Eye (tissue), 1 donor: ENCODE results near the gene PXYLP1.

Experiments used
- DNase-seq: peaks from one replicate; pipeline ENCODE4 v3.0.0-alpha.2; 2015

PXYLP1 gene

DNA sequence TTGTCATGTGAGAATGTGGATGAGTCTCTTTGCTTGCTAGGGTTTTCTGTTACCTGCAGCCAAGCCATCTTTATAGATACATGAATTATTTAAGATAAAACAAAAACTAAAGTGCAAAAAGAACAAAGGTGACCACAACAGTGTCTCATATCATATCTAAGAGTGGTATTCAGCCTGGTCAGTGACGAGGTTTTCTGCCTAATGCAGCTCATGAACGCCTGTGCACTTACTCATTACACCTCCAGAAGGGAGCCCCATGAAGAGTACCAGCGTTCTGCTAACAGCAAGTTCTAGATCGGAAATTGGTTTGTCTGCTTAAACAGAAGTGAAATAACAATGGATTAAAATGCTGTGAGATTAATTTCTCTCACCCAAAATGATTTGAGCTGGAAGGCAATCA, 19.2 kb downstream of the PXYLP1 start:
- DNase-seq: no peak

DNA sequence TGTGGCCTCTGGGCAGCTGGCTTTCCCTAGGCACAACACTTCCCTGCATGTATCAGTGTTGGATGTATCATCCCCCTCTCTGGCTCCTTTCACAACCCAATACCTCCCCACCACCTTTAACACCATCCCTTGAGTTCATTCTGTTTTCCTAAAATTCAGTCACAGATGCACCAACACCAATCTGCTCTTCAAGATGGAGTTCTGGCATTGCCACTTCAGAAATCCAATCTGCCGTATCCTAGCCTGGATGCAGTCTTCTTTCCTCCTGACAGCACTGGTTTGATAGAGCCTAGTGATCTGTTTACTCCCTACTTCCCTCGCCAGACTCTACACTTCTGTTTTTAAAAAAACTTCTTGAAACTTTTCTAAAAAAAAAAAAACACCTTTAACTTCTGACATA, 21.7 kb downstream of the PXYLP1 start:
- no peak for DNase-seq

DNA sequence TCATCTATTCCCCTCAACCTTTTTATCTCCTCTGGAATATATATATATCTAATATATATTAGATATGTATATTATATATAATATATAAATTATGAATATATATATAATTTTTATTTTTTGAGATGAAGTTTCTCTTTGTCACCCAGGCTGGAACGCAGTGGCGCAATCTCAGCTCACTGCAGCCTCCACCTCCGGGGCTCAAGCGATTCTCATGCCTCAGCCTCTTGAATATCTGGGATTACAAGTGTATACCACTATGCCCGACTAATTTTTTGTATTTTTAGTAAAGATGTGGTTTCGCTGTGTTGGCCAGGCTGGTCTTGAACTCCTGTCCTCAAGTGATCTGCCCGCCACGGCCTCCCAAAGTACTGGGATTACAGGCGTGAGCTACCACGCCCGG, 22.2 kb downstream of the PXYLP1 start:
- DNase-seq: no peak

DNA sequence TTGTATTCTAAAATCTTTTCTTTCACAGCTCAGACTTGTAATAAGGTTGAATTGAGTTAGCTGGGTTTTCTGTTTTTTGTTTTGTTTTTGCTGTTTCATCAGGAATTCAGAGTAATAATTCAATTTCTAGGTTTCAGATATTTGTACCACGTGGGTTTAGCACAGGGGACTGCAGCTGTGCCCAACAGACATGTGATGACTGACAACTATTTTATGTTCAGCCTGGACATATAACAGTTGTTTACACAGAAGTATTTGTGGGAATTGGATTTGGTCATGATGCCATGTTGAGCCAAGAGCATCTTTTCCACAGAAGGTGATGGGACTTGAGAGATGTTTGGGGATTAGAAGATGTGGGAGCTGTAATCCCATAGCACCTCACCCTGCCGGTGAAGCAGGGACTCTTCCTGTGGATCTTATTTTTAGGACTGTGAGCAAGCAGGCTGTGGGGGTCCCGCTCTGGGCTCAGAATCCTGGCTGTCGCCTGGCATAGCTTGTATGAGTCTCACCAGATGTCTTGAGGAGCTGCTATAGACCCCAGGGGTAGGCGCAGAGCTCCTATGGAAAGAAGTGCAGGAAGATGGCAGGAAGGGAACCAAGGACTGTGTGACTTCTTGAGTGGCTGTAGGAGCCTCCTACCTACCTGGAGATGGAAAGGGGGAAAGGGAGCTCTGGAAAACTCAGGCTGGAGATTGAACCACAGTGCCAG, 23.7 kb downstream of the PXYLP1 start:
- no peak for DNase-seq

DNA sequence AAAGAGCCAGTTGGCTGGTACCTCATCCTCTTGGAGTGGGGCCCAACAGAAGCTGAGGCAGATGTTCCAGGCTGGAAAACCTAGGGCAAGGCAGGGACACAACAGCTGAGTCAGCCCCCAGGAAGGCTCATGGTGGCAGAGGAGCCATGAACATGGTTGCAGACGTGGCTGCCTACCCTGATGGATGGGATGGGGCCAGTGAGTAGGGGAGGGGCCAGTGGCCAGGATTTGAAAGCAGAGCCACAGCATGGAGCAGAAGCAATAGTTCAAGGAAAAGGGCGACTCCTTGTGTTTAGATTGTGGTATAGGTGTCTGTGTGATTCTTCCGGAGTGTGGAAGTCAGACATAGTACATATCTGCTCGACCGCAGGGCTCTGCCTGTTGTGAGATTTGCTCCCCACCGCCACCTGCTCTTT, 24.2 kb downstream of the PXYLP1 start:
- no peak for DNase-seq

DNA sequence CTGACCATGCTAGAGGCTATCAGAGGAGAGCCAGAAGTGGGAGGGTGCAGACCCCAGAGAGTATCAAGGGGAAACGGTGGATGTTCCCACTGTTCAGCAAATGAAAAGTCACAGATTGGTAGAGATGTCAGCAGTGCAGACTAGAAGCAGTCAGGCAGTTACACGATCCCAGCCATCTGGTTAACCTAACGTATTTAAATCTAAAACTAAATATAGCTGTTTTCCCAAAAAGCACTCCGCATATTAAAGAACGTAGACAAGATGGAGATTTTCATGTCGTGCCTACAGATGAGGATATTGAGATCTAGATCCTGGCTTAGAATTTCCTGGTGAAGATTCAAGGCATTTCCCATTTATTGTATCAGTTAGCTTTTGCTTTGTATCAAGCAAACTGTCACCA, 25.2 kb downstream of the PXYLP1 start:
- DNase-seq: no peak

DNA sequence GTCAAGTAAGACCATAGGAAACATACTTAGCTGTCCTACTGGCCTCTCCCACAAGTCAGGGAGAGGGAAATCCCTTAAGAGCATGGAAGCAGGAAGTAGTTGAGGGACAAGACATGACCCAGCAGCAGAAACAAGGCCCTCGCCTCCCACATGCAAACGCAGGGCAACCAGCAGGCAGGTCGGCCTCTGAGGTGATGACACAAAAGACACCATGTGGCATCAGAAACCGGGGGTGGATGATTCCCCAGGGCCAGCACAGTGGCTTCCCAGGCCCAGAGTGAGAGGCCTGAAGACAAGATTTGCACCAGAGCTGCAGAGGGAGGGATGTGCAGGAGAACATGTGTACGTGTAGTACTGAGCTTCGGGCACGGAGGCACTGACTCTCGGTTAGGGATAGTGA, 26.3 kb downstream of the PXYLP1 start:
- no peak for DNase-seq

DNA sequence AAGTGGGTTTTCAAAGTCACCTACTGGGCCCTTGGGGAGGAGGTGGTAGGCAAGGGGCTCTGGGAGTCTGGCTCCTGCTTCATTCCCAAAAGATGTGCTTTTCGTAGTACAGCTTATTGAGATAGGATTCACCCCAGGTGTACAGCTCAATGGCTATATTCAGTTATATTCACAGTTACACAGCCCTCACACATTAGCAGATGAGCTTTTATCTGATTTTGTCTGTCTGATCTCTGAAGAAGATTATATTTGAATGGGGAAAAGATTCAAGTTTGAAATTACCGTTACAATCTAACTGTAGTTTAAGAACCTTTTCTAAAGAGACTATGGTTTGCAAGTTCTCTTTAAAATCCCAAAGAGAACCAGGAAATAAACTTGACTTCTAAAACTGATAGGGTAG, 27.3 kb downstream of the PXYLP1 start:
- DNase-seq: no peak

DNA sequence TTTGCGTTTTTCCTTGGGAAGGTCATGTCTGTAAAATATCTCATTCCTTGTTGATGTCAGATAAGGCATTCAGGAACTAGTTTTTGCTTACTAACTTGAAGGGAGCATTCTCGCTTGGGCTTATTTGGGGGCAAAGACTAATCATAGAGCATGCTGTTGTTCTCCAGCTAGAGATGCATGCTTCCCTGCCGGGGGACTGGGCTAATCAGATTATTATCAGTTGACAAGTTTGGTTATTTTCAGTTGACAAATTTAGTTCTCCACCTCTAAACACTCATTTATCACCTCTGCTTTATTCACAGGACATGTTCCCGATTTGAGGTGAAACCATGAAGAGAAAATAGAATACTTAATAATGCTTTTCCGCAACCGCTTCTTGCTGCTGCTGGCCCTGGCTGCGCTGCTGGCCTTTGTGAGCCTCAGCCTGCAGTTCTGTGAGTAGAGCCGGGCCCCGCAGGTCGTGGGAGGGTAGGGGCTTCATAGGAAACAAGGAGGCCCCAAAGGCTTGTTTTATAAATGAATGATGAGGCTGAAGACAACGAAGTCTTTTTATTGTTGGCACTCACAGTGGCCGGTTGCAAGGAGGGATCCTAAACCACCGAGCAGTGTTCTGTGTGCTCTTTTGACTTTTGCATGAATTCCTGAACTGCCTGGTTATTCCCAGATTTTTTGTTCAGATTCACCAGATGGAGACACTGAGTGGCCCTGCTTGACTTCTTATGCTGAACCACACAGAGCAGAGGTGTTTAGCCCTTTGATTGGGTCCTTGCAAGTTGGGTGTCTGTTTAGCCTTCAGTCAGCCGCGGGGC, 28.4 kb downstream of the PXYLP1 start:
- peak; percentile 74 for DNase-seq

DNA sequence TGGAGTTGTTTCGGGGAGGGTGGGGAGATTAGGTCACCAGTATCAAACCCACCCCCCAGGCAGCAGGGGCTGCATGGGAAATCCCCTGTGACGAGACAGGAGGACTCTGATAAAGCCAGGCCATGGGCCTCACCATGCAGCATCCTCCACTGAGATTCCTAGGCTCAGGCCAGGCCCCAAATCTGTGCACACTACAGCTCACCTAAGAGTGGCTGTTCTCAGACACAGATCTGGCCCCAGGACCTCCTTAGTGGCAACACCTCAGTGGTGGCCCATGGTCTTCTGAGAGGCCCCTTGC, 29.0 kb downstream of the PXYLP1 start:
- DNase-seq: no peak

DNA sequence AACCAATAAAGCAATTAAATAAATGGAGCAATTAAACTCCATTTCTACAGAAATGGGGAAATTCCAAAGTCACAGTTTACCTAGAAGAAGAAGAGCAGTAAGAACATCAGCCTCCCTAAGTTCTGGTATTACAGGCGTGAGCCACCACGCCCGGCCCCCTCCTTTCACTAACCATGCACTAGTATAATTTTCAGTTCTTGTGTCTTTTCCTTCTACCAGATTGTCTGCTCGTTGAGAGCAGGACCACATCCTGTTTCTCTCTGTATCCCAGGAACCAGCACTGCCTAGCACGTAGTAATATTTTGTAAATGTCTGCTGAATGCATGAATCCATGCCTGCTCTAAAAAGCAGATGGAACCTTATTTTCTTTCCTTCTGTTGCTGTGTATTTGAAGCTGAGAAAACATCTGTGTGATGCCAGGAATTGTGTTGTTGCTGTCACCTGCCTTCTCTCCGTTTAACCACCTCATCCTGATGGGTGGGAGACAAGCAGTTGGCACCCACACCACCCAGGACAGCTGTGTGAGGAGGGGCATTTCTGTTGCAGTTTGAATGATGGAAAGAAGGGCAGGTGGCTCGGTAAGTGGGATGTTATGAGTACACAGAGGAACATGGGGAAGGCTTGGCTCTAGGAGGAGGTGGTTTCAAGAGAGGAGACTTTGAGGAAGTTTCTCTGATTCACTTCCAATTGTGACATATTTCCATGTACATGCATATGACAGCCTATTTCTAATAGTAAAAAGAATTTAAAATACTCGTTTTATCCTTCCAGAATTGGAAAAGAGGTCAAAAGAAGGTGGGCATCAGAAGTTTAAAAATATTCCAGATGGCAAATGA, 30.1 kb downstream of the PXYLP1 start:
- no peak for DNase-seq

DNA sequence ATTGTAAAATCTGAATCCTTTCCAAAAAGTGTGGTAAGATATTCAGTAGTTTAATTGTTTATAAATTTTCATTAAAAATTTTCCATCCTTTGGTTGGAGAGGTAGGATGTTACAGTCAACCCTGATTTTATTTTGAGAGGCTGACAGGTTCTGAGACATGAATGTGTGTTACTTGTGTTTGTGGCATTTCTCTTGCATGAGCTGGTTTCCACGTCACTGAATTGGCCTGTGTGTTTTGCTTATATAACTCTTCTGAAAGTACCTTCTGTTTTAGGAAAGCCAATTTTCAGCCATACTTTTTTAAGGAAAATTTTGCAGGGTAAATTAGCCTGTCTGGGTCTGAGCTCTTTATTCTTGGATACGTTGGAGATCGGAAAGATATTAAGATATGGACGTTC, 30.7 kb downstream of the PXYLP1 start:
- no peak for DNase-seq

DNA sequence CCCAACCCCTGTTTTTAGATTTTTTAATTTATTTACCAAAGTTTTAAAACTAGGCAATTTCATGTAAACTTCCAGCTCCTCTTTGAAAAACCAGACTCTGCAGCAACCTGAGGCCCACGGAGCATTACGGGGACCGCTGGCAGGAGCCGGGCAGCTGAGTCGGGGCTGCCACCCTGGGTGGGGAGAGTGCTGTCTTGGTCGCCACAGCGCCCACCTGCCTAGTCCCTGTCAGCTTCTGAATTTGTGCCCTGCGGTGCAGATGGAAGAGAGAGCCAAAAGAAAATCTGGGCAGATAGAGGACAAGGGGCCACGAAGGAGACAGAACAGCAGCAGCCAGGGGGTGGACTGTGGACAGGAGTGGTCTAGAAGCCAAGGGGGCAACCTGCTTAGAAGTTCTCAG, 34.6 kb downstream of the PXYLP1 start:
- no peak for DNase-seq

DNA sequence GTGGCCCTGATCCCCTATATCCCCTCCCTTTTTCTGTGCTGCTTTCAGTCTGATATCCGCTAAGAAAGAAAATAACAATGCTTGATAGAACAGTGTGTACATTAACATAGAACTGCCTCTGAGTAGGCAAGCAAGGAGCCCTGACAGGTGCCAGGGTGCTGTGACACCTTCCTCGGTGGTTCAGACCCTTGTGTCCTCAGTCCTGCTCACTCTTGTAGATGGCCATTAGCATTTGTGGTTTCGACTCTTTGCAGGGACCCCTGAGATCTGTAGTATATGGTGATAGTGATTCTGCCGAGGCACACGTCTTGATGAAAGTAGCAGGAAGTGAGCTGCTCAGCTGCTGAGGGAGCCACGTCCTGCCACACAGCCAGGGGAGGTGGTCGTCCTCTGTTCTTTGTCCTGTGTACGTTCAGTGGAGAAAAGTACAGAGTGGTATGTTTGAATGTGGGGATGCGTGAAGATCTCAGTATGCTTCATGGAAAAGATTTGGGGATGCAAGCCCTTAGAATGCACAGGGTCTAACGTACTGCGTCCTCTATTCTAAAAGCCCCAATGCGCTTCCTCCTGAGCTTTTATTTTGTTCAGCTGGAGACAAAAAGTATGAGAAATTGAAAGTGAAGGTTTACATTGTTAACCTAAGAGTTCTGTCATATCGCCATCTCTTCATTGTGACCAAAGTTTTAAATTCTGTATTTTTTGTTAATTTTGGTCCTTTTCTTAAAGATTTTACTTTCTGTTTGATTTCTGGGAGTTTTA, 35.4 kb downstream of the PXYLP1 start:
- DNase-seq: peak; percentile 50

DNA sequence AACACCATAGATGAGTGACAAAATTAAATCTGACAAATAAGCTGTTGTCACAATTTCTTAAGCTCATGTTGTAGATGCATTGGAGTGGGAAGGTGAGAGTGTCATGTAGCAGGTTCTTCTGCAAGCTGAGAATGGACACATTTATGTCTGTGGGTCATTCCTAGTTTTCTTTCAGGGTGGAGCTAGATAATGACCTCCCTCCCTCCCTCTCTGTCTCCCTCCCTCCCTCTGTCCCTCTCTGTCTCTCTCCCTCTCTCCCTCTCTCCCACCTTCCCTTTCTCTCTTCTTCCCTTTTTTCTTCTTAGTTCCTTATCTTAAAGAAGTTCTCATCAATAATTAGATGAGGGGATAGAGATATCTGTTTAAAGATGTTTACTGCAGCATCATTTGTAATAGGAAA, 36.0 kb downstream of the PXYLP1 start:
- DNase-seq: peak; percentile 60

DNA sequence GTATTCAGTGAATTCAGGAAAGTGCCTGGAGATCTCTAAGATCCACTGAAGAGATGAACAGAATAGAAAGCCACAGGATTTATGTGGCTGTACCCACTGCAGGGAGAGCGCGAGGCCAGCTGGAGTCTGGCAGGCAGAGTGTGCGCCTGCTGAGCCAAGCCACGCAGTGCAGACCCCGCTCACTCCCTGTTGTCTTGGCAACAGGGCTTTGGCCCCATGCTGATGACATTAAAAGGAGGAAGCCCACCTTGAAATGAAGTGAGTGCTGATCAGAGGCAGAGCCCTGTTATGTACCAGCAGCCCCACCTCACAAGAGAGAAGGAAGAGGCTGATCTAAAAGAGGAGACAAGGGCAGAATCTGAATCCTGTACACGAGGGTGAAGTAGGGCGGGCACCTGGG, 36.7 kb downstream of the PXYLP1 start:
- peak; percentile 79 for DNase-seq

DNA sequence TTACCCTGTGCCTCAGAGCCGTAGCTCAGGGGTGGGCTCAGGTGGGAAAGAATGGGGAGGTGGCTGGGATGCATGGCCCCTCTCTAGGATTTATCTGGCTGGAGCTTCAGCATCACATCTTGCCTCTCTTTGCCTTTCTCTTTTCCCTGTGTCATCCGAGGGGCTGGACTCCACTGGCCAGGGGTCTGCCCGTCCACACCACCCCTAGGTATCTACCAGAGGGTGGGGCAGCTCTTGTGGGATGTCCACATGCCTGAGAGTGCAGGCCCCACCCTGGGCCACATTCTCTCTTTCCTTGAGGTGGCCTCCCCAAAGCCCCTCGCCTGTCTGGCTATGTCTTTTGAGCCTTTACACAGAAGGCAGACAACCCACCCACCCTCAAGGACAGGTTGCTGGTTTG, 37.2 kb downstream of the PXYLP1 start:
- no peak for DNase-seq

DNA sequence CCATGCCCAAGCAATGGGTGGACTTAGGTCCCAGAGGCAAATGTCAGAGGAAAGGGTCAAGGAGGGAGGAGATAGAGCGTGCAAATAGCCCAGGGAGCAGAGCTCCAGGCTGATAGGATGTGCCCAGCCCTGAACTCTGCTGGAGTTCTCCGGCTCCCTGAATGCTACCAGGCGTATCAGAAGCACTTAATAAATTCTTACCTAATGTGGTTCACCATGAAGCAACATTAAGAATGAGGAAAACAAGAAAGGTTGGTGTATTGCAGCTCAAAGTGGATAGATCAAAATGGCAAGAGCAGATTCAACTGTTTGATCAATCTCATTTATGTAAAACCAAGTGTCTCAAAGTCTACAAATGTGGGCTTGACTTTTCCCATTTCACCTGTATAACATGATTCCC, 38.3 kb downstream of the PXYLP1 start:
- DNase-seq: no peak

DNA sequence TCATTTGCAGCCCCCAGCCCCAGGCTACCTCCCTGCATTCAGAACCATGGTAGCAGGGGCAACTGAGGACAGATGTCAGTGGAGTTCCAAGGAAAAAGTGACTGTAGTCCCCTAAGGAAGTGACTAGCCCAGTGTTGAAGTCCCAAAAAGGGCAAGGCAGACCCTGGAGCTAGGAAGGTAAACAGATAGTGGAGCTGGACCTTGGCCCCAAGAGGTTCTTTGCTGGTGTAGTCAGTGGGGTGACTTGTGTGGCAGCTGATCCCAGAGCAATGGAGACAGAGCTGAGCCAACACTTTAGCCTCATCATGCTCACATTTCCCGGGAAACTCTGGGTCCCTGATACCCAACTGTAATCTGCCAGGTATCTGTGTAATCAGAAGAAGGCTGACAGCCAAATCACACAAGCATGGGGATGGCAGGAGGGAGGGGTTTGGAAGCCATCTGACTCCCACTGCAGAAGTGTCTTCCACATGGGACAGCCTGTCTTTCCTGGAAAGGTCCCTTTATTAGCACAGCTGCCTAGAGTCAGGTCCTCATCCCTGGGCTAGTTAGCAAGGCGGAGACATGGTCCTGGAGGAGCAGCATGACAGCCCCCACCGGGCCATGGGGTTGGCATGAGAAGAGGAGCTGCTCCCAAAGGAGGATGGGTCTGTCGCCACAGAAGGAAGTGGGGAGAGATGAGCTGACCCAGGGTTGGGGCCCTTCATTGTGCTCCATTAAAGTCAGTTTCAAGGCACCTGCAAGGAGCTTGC, 39.8 kb downstream of the PXYLP1 start:
- no peak for DNase-seq

DNA sequence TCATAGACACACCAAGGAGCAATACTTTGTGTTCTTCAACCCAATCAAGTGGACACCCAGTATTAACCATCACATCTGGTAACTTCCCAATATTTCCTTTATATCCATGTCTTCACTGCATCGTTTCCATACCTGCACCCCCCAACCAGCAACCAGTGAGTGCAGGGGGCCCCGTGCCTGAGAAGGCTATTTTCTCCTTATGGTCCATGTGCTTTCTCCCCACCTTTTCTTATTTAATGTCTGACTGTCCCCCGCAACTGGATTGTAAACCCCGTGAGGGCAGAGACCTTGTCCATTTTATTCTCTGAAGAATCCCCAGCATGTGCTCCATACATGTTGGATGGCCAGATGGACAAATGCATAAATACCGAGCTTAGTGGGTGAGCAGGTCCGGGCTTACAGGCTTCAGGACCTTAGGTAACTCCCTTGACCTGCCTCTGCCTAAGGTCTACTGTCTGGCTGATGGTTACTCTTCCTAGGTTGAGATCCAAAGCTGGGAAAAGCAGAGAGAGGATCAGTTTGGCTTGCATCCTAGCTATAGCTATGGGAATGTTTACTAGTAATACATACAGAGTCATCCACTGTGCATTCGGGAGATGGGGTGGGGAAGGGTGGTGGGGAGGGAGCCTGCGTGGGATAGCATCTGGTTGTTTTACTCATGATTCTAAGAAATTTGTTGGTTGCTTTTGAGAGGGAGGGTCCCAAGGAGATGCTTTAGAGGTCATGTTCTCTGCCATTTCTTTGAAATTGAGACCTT, 41.5 kb downstream of the PXYLP1 start:
- DNase-seq: no peak

DNA sequence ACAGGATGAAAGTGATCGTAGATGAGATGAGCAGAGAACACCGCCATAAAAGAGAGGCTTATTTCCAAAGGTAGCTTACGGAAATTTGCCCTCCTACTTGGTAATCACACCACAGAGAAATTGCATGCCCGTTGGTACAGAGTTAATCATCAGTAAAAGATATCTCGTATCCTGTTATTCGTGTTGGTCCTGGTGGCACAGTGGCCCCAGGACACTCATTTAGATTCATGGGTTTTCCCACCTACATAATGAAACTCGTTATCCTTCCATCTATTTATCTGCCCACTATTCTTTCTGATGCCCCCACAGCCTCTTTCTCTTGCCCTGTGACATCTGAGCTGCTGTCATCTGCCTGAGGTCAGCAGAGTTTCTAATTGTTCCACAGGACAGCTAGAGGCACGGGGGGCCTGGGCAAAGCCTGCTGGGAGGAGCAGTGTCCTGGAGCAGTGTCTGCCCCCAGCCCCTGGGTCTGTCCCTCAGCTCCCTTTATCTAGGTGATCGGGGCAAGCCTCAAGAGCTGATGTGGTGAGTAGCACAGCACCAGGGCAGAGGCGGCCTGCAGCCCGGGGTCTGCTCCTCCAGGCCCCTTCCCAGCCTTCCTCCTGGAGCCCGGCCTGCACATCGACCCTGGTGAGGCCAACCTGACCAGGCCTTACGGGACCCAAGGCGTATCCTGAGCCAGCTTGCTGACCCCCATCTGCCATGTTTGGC, 42.2 kb downstream of the PXYLP1 start:
- DNase-seq: no peak
